Spleen (tissue), 11 donors: ENCODE data around the gene SPR. TPM values are rescaled to one million over a fixed set of nuclear protein-coding genes. Genes with fewer than 3 reads are reported as not detected.

Experiments
- DNase-seq: peaks from one replicate; pipeline ENCODE4 v3.0.0-alpha.2; 2020
- H3K27ac ChIP-seq, 8 donors: fragments of 200-600 bp; sonication (generic) in 7 of 8; 1 replicate in 4 of 8; 2 replicates in 4 of 8; pipeline versions ENCODE4 v1.5.0 to v1.8.0; 2016 to 2021; ENCODE audit warnings: inconsistent platforms in 4 of 8, mild to moderate bottlenecking in 4 of 8, moderate library complexity in 1 of 8
- H3K27me3 ChIP-seq, 7 donors: fragments of 200-600 bp; sonication (generic) in 6 of 7; replicated peaks in 1 of 7; 1 replicate in 4 of 7; 2 replicates in 3 of 7; pipeline versions ENCODE4 v1.5.0 to v1.8.0; 2016 to 2021; ENCODE audit warnings: inconsistent platforms in 3 of 7, mild to moderate bottlenecking in 1 of 7
- H3K36me3 ChIP-seq, 6 donors: fragments of 200-600 bp; sonication (generic) in 5 of 6; 1 replicate in 4 of 6; 2 replicates in 2 of 6; pipeline versions ENCODE4 v1.5.0 to v1.8.0; 2016 to 2021; ENCODE audit warnings: inconsistent platforms in 2 of 6
- H3K4me1 ChIP-seq, 6 donors: fragments of 200-600 bp; sonication (generic) in 5 of 6; 1 replicate in 3 of 6; 2 replicates in 3 of 6; pipeline versions ENCODE4 v1.5.0 to v1.8.0; 2016 to 2021; ENCODE audit warnings: inconsistent platforms in 3 of 6
- H3K4me3 ChIP-seq, 8 donors: fragments of 200-600 bp; sonication (generic) in 7 of 8; 1 replicate in 4 of 8; 2 replicates in 4 of 8; pipeline versions ENCODE4 v1.5.0 to v1.8.0; 2016 to 2021; ENCODE audit warnings: inconsistent platforms in 4 of 8, mild to moderate bottlenecking in 4 of 8, moderate library complexity in 2 of 8
- H3K9me3 ChIP-seq, 8 donors: fragments of 200-600 bp; sonication (generic) in 7 of 8; 1 replicate in 4 of 8; 2 replicates in 4 of 8; pipeline versions ENCODE4 v1.5.0 to v1.8.0; 2016 to 2021; ENCODE audit warnings: inconsistent platforms in 4 of 8
- POLR2A ChIP-seq, 3 donors: fragments of 450-650 bp; IDR thresholded peaks; one replicate each; pipeline ENCODE4 v1.5.1; 2017; ENCODE audit warnings: antibody characterized with exemption in 3 of 3, mild to moderate bottlenecking in 1 of 3
- POLR2AphosphoS5 ChIP-seq, 3 donors: sonication (generic); formaldehyde crosslinking; IDR thresholded peaks; one replicate each; pipeline ENCODE4 v1.5.1; 2017; ENCODE audit warnings: antibody characterized with exemption in 3 of 3
- WGBS, 5 donors: extraction: QIAGEN DNeasy Blood & Tissue Kit in 3 of 5; methylation state at CpG; one replicate each; pipeline versions ENCODE4 v1.1.5 to v1.1.7; 2013 to 2018; 5-methylcytosine and 5-hydroxymethylcytosine counted together
- intact Hi-C: fragments of 100-400 bp; cut with DNase I; formaldehyde crosslinking; loops from one replicate; pipeline ENCODE4 v1.15.0; 2023; ENCODE audit warnings: low total_unique reads
- polyA plus RNA-seq, 3 donors: library from polyadenylated mRNA; stranded (reverse); fragments of 200-250 nt; gene quantifications; one replicate each; pipeline ENCODE4 v1.2.1, GENCODE V29; 2013
- total RNA-seq, 7 donors: library from RNA; depleted of rRNA in 3 of 7; stranded (reverse); fragments of >200 nt in 3 of 7; fragmentation: NEBNext Ultra II Directional in 4 of 7; extraction: Animal tissue kit (Norgen Biotek cat#: 25700) in 4 of 7; gene quantifications; one replicate each; pipeline versions ENCODE4 v1.1.0 to v1.2.1, GENCODE V29; 2016 to 2021
- TF ChIP-seq, protein P1 (sequence below), 11 experiments: fragments of 200-600 bp in 7 of 11; fragments of 450-650 bp in 4 of 11; sonication (generic) in 4 of 11; IDR thresholded peaks in 8 of 11; conservative IDR thresholded peaks in 3 of 11; 1 replicate in 7 of 11; 2 replicates in 4 of 11; pipeline versions ENCODE4 v1.4.0 to v1.8.0; 2016 to 2021; ENCODE audit warnings: antibody characterized with exemption in 11 of 11, inconsistent platforms in 4 of 11, mild to moderate bottlenecking in 1 of 11
- donor health status: healthy with polysubstance abuse.
- donor health status: DM: no; HTN: no; CAD: no; lungs with moderate emphysema.
- donor health status: DM: no; HTN: no; CAD: no.
- donor health status: Bipolar disorder and iron deficiency.
- donor health status: healthy.
- donor health status: DM: no; HTN: no; CAD: no.
- donor health status: DM: yes; HTN: yes; CAD: no.

The SPR gene
- total and polyA plus RNA-seq, 10 donors = 3.9 to 22.6 (median 9.8) TPM

DNA sequence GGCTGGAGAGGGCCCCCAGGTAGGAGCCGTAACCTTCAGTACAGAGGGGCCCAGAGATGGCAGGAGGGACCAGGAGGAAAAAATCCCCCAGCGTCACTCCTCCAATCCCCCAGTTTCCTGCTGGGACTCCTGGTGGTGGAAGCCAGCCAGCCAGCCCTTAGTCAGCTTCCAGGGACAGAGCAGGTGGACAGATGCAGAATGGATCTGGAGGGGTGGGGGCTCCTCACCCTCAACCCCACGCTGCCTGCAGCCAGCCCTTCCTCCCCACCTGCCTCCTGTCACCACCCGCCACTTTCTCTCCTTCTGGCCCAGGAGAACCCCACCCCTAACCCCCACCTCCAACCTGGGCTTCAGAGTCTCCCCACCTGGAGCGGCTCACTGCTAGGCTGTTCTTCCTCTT is 51.2 kb downstream of the SPR start:
- WGBS, 5 donors = 50 to 76% (median 67%) methylated on average over 3 to 5 of the region's 5 CpGs

DNA sequence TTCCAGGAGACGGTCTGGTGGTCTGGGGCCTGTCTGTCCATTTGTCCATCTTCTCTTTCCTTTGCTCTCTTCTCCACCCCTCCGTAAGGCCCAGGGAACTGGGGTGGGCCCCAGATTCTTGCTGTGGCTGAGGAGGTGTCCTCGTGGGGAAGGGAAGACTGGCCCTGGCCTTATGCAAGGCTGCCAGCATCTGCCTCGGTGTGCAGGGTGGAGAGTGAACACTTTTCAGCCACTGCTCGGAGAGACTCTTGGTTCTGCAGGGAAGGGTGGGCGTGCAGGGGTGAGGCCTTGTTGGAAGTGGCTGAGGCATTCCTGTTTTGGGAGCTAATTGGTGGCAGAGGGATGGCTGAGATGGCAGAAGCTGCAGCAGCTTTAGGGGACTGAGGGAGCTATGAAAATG is 53.2 kb downstream of the SPR start:
- Histone ChIP-seq H3K9me3 (no peaks in the 10 kb centered on the region), H3K27ac (no peak overlapping the region), H3K27me3 (peaks cover 0 to 3% (median 0%) of the 10 kb centered on the region in 7 donors), H3K4me1 (no peaks in the 10 kb centered on the region), H3K4me3 (no peak overlapping the region), H3K36me3 (peaks cover 0 to 55% (median 15%) of the 10 kb centered on the region in 6 donors)
- DNase-seq = no peak
- intact Hi-C loops = no loop called here
- TF ChIP-seq POLR2A (IDR thresholded peaks at IDR 0.05) = no peak
- TF ChIP-seq, protein P1, sequence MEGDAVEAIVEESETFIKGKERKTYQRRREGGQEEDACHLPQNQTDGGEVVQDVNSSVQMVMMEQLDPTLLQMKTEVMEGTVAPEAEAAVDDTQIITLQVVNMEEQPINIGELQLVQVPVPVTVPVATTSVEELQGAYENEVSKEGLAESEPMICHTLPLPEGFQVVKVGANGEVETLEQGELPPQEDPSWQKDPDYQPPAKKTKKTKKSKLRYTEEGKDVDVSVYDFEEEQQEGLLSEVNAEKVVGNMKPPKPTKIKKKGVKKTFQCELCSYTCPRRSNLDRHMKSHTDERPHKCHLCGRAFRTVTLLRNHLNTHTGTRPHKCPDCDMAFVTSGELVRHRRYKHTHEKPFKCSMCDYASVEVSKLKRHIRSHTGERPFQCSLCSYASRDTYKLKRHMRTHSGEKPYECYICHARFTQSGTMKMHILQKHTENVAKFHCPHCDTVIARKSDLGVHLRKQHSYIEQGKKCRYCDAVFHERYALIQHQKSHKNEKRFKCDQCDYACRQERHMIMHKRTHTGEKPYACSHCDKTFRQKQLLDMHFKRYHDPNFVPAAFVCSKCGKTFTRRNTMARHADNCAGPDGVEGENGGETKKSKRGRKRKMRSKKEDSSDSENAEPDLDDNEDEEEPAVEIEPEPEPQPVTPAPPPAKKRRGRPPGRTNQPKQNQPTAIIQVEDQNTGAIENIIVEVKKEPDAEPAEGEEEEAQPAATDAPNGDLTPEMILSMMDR (IDR thresholded peaks at IDR 0.05 in 8 of 11, conservative IDR thresholded peaks at IDR 0.05 in 3 of 11) = no peak
- TF ChIP-seq POLR2AphosphoS5 (IDR thresholded peaks at IDR 0.05) = no peak
- WGBS, 5 donors = 83 to 91% (median 85%) methylated on average over 6 of the region's 6 CpGs

More for the DNA sequence above, 51.2 kb downstream of the SPR start:
- Histone ChIP-seq H3K27me3 (peaks cover 0 to 8% (median 0%) of the 10 kb centered on the region in 7 donors), H3K36me3 (peaks cover 0 to 36% (median 0%) of the 10 kb centered on the region in 6 donors), H3K4me1 (no peaks in the 10 kb centered on the region), H3K4me3 (no peak overlapping the region), H3K9me3 (no peaks in the 10 kb centered on the region), H3K27ac (no peak overlapping the region)
- DNase-seq = no peak
- TF ChIP-seq POLR2A (IDR thresholded peaks at IDR 0.05) (no peak), POLR2AphosphoS5 (IDR thresholded peaks at IDR 0.05) (no peak)
- TF ChIP-seq, protein P1 (IDR thresholded peaks at IDR 0.05 in 8 of 11, conservative IDR thresholded peaks at IDR 0.05 in 3 of 11) = no peak
- intact Hi-C loops = no loop called here

DNA sequence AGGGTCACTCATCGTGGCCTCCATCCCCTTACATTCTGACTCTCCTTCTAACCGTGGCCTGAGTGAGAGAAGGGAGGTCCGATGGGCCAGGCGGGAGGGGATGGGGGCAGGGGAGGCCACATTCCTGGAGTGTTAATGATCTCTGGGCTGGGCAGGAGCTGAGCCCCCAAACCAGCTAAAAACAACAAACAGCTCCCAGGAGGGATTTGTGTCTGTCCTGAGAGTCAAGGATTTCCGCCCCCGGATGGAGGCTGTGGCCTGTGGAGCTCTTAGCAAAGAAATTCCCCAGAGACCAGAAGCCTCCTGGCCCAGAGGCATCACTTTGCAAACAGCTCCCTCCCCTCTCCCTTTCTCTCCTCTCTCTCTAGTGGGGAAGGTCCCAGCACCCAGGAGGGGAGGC is 53.6 kb downstream of the SPR start:
- 62 to 88% (median 78%) methylated on average over 2 to 6 of the region's 6 CpGs for WGBS, 5 donors
- TF ChIP-seq, protein P1 (IDR thresholded peaks at IDR 0.05 in 8 of 11, conservative IDR thresholded peaks at IDR 0.05 in 3 of 11) = no peak
- TF ChIP-seq POLR2AphosphoS5 (IDR thresholded peaks at IDR 0.05) (no peak), POLR2A (IDR thresholded peaks at IDR 0.05) (no peak)
- DNase-seq = no peak
- no peak overlapping the region for H3K4me3 ChIP-seq
- H3K27ac ChIP-seq = no peak overlapping the region
- no peaks in the 10 kb centered on the region for H3K4me1 ChIP-seq
- H3K27me3 ChIP-seq = peaks cover 0 to 2% (median 0%) of the 10 kb centered on the region in 7 donors
- H3K9me3 ChIP-seq = no peaks in the 10 kb centered on the region
- H3K36me3 ChIP-seq = peaks cover 0 to 59% (median 15%) of the 10 kb centered on the region in 6 donors
- intact Hi-C loops = no loop called here

Other genes starting within 250 kb of the SPR start
- 10 to 100 TPM; 13.7 to 27.9 (median 23.0) TPM for gene EXOC6B, start 61.4 kb upstream of the SPR start, total RNA-seq
- 1 to 10 TPM; 1.0 to 2.7 (median 1.5) TPM for gene EXOC6B, start 61.4 kb upstream of the SPR start, polyA plus RNA-seq
- not detected for gene EMX1, start 30.1 kb downstream of the SPR start, total RNA-seq
- not detected for gene EMX1, start 30.1 kb downstream of the SPR start, polyA plus RNA-seq
- 10 to 100 TPM; 18.8 to 41.4 (median 29.0) TPM for gene SFXN5, start 184.3 kb downstream of the SPR start, total RNA-seq
- gene SFXN5, start 184.3 kb downstream of the SPR start, polyA plus RNA-seq = 1 to 10 TPM; 2.6 to 9.0 (median 5.4) TPM
- 100 to 1,000 TPM in 4 of 7 donors, 10 to 100 TPM in 3; 43.2 to 127 (median 101) TPM for gene RAB11FIP5, start 225.5 kb downstream of the SPR start, total RNA-seq
- gene RAB11FIP5, start 225.5 kb downstream of the SPR start, polyA plus RNA-seq = 10 to 100 TPM in 2 of 3 donors, 1 to 10 TPM in 1; 9.5 to 42.9 (median 14.2) TPM